ENCODE results near the gene CETN1.

CETN1 gene

DNA sequence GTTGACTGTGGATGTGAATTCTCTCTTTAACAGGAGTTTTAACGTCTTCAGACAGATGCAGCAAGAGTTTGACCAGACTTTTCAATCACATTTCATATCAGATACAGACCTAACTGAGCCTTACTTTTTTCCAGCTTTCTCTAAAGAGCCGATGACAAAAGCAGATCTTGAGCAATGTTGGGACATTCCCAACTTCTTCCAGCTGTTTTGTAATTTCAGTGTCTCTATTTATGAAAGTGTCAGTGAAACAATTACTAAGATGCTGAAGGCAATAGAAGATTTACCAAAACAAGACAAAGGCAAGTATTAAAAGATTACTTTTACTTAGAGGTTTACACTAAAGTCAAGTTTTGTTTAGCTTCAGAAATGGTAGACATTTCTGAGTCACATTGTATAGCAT, 47.1 kb downstream of the CETN1 start:
- DNase-seq, result no peak

DNA sequence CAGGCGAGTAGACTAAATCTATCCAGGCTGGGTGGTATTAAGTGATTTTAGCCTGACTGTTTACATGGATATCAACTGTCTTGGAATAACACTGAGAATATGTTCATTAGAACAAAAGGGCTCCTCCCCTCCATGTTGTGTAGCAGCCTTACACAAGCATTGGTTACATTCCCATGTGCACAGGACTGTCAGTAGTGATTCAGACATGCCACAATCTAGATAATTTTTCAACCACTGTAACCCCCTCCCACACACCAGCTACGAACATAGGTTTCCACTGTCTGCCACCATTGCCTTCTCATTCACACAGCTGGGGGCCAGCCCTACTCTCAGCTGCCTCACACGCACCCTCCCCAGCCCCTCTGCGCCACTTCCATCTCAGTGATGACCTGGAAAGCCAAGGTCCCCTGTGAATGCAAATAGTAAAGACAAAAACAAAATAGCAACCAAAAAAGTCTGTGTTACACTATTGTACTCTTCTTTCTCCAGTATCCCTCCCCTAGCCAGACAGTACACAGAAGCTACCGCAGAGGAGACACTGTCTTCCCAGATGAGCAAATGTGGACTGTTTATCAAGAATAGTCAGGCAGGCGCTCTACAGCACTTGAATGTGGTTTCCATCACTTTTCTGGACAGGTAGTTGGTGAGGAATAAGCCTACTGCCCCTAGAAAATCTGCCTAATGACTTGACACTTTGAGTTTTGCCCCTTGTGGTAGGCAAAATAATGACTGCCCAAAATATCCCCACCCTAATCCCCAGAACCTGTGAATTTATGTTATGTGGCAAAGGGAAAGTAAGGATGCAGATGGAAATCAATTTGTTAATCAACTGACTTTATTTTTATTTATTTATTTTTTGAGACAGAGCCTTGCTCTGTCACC, 49.3 kb downstream of the CETN1 start:
- no peak for DNase-seq

DNA sequence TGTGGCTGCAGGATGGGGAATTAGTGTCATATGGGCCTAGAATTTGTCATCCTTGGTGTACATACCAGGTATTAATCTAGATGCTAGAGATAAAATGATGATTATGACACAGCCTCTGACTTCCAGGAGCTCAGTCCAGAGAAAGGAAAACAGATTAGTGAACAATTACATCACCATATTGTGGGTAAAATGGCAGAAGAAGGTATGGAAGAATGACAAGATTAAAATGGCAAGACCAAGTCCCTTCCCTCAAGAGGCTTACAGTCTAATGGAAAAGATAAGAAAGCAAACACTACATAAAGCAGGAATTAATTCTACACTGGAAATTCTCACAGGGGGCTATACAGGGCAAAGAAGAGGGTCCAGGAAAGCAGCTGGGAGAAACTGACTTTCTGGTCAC, 51.4 kb downstream of the CETN1 start:
- no peak for DNase-seq
